Head of caudate nucleus (tissue), 42 donors: Measurements from ENCODE around the gene RABL2A.
"Not testable (repeated sequence)": the region's sequence is repeated elsewhere in the genome, so short reads cannot be mapped to it uniquely, and the experiment has no call there.

ENCODE experiments used
- DNase-seq, 42 donors: peaks; one replicate each; pipeline versions ENCODE4 v3.0.0 to v3.0.0-alpha.2; 2020 to 2021; ENCODE audit warnings: mixed read lengths in 7 of 42
- intact Hi-C: fragments of 100-400 bp; cut with DNase I; formaldehyde crosslinking; loops from one replicate; pipeline ENCODE4 v1.15.0; 2022

The RABL2A gene

DNA sequence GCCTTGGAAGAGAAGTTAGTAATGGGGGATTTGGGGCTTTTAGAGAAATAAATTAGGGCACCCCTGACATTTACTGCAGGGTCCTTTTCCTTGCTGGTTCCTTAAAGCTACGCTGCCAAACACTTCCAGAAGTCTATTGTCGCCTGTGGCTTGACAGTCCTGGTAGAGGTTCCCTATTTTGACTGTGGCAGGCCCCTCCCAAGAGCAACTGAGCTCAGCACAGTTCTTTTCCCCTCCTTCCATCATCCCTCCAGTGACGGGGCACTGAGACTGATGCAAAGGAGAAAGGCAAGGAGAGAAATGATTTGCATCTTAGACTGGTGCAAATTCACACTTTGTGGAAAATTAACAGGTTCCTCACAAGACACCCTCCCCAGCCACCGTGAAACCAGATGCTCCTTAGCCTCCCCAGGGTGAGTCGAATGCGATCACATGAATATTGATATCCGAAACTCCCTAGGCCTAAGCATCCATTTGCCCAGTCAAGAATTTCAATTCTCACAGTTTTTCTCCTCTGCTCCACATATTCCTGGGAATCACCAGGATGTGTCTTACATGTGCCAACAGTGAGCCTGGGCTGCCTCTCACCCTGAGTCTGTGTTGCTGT, 45.4 kb downstream of the RABL2A start:
- no peak for DNase-seq
- intact Hi-C loops, result no loop called here

DNA sequence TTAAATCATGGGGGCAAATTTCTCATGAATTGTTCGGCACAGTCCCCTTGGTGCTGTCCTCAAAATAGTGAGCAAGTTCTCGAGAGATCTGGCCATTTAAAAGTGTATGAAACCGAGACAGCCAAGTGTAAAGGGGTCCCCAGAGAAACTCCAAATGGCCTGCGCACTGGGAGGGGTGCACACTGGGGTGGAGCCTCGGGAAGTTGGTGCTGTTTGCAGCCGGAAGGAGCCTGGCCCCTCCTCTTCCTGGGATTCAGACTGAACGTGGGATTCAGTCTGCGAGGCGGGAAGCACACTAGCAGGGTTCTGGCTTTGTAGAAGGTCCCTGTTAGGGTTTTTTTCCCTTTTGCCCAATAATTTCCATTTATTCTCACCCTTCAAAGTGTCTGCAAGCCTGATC, 48.8 kb downstream of the RABL2A start:
- no peak for DNase-seq
- intact Hi-C loops, result no loop called here

DNA sequence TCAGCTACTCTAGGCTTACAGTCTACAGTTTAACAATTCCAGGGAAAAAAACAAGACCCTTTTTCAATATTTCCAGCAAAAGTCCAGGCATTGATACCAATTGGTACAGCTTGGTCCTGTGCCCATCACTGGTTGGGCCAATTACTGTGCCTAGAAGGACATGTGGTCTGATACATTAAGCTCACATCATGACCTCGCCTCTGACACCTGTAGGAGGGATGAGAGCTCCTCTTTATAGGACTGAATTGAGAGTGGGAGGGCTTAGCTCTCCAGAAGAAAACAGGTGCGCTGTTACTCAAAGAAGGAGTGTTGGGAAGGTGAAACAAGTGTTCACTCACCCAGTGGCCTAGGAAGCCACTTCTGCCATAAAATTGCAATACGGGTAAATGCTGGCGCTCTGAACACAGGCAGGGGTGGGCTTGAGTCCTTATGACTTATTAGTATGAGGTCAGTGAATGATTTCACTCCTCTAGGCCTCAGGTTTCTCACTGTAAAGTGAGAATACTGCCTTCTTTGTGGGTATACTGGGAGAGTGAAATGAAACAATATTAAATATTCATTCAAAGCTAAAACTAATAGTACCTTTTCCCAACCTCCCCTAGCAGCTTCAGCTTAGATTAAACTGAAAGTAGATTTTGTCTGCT, 49.7 kb downstream of the RABL2A start:
- intact Hi-C loops, result no loop called here
- no peak for DNase-seq

DNA sequence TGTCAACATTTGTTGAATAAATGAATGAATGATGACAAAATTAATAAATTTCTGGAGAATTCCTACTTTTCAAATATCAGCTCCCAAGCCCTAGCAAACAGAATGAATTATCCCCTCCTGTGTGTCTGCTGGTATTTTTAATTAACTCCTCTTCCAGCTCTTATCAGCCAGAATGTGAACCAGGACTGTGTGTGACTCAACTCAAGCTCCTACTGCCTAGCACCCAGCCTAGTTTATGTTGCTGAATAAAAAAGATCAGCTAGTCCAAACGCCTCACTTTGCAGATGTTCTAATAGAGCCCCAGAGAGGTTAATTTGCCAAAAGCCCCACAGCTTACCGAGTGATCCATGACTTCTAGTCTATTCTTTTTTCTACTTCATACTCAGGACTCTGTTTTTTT, 50.3 kb downstream of the RABL2A start:
- intact Hi-C loops, result no loop called here
- DNase-seq, result no peak

DNA sequence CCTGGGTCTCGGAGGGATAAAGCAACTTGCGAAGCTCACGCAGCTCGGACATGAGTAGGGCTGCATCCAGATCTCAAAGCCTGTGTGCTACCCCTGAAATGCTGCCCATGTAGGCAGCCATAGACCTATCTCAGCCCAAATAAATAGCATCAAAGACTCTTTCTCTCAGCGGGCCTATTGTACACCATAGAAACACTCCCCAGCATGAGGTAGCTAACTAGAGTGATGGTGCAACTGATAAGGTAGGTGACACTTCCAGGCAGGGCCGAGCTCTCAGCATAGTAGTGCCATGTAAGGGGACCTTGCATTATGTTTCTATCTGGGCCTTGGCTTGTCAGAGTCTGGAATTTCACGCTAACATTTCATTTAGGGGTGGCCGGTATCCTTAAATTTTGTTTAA, 52.4 kb downstream of the RABL2A start:
- intact Hi-C loops, result no loop called here
- DNase-seq, result no peak

DNA sequence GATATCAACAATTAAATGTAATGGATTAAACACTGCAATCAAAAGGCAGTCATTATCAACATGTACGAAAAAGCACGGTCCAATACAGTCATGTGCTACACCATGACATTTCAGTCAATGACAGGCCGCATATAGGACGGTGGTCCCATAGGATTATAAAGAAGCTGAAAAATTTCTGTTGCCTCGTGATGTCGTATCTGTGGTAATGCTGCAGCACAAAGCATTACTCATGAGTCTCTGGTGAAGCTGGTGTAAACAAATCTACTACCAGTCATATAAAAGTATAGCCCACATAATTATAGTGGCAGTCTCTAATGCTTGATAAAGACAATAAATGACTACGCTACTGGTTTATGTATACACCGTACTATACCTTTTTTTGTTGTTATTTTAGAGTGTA, 58.4 kb downstream of the RABL2A start:
- intact Hi-C loops, result no loop called here

DNA sequence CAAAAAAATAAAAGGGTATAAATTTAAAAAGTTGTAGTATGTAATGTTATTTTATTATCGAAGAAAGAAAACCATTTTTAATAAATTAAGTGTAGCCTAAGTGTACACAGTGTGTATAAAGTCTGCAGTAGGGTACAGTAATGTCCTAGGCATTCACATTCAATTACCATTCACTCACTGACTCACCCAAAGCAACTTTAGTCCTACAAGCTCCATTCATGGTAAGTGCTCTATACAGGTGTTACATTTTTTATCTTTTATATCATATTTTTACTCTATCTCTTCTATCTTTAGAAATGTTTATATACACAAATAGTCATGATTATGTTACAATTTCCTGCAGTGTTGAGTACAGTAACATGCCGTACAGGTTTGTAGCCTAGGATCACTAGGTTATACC, 59.5 kb downstream of the RABL2A start:
- intact Hi-C loops, result no loop called here
- DNase-seq, result no peak

More for the DNA sequence above, 58.4 kb downstream of the RABL2A start:
- DNase-seq, result no peak

DNA sequence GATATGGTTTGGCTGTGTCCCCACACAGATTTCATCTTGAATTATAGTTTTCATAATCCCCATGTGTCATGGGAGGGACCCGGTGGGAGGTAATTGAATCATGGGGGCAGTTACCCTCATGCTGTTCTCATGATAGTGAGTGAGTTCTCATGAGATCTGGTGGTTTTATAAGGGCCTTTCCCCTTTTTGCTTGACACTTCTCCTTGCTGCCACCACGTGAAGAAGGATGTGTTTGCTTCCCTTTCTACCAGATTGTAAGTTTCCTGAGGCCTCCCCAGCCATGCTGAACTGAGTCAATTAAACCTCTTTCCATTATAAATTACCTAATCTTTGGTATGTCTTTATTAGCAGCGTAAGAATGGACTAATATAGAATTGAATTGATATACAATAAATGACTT, 63.8 kb downstream of the RABL2A start:
- DNase-seq, intact Hi-C loops: not testable (repeated sequence)
